Small intestine (tissue), 7 donors: ENCODE data around the gene ERC2. TPM values are rescaled to one million over a fixed set of nuclear protein-coding genes. Genes with fewer than 3 reads are reported as not detected.

ENCODE experiments used
- DNase-seq, 2 donors: peaks; one replicate each; pipeline versions ENCODE4 v3.0.0 to v3.0.0-alpha.2; 2013
- FAIRE-seq: peaks from 2 replicates; lab custom pipeline; 2012; peaks lifted over from hg19 to GRCh38; lab: Jason Lieb, UNC
- H3K27ac ChIP-seq, 3 donors: one replicate each; pipeline ENCODE4 v1.5.1; 2013; ENCODE audit warnings: low read length in 2 of 3, mild to moderate bottlenecking in 2 of 3, control low read depth in 1 of 3, inconsistent platforms in 1 of 3, low read depth in 1 of 3, moderate library complexity in 1 of 3
- H3K27me3 ChIP-seq, 3 donors: one replicate each; pipeline ENCODE4 v1.6.1; 2013; ENCODE audit warnings: low read length in 3 of 3, inconsistent platforms in 1 of 3; ENCODE audit not compliant: control insufficient read depth in 3 of 3, insufficient read depth in 3 of 3
- H3K36me3 ChIP-seq, 3 donors: one replicate each; pipeline ENCODE4 v1.6.1; 2013; ENCODE audit warnings: low read length in 3 of 3, inconsistent platforms in 1 of 3, low read depth in 1 of 3, mild to moderate bottlenecking in 1 of 3, moderate library complexity in 1 of 3; ENCODE audit not compliant: control insufficient read depth in 3 of 3, insufficient read depth in 2 of 3
- H3K4me1 ChIP-seq, 3 donors: one replicate each; pipeline ENCODE4 v1.6.1; 2013; ENCODE audit warnings: low read length in 2 of 3, inconsistent platforms in 1 of 3, low read depth in 1 of 3, mild to moderate bottlenecking in 1 of 3, moderate library complexity in 1 of 3; ENCODE audit not compliant: control insufficient read depth in 3 of 3, insufficient read depth in 2 of 3
- H3K4me3 ChIP-seq, 3 donors: one replicate each; pipeline ENCODE4 v1.5.1; 2013; ENCODE audit warnings: low read length in 3 of 3, control low read depth in 1 of 3, inconsistent platforms in 1 of 3, low read depth in 1 of 3, mild to moderate bottlenecking in 1 of 3, moderate library complexity in 1 of 3
- H3K9me3 ChIP-seq, 2 donors: one replicate each; pipeline ENCODE4 v1.6.1; 2013; ENCODE audit warnings: low read depth in 1 of 2, low read length in 1 of 2; ENCODE audit not compliant: control insufficient read depth in 2 of 2, insufficient read depth in 1 of 2
- WGBS, 3 donors: extraction: QIAGEN DNeasy Blood & Tissue Kit; methylation state at CpG; one replicate each; pipeline ENCODE4 v1.1.7; 2013; 5-methylcytosine and 5-hydroxymethylcytosine counted together
- polyA plus RNA-seq, 4 donors: library from polyadenylated mRNA; stranded (reverse) in 3 of 4; unstranded in 1 of 4; fragments of 200-250 nt in 3 of 4; fragments of 120-200 nt in 1 of 4; gene quantifications; one replicate each; pipeline versions ENCODE4 v1.2.1 to v1.2.3, GENCODE V29; 2013
- donor health status: healthy with polysubstance abuse.
- donor health status: control.
- donor health status: control.
- donor health status: Bipolar disorder and iron deficiency.
- donor health status: healthy.

The ERC2 gene
- polyA plus RNA-seq, 4 donors: 0.73 to 2.0 TPM; not detected in 2

- DNase-seq: no peak
- H3K4me1 ChIP-seq: no peaks in the 10 kb centered on the region
- H3K9me3 ChIP-seq: no peaks in the 10 kb centered on the region
- no peak for FAIRE-seq
- no peak overlapping the region for H3K4me3 ChIP-seq
- no peaks in the 10 kb centered on the region for H3K36me3 ChIP-seq
- no peak overlapping the region for H3K27ac ChIP-seq
- peaks cover 0 to 3% (median 0%) of the 10 kb centered on the region in 3 donors for H3K27me3 ChIP-seq
- WGBS, 3 donors: 60 to 63% (median 62%) methylated on average over 3 of the region's 3 CpGs
Observed at GRCh38 chr3:56370991-56371775, 97.1 kb downstream of the ERC2 start.

DNA sequence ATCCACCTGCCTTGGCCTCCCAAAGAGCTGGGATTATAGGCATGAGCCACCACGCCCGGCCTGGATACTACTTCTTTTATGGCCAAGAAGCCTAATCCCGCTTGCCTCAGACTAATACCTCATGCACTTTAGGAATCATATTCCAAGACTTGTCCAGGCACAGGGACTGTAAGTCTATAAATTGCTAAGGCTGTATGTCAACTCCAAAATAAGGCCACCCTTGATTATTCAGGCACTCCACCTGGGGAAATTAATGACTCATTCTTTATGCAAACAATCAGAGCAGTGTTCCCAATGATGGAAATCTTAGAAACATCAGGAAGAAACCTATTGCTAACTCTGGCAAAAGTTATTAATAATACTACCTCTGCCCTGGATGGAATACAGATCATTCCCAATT lies 98.4 kb downstream of the ERC2 start:
- Histone ChIP-seq H3K4me1 (no peaks in the 10 kb centered on the region), H3K27ac (no peak overlapping the region), H3K36me3 (no peaks in the 10 kb centered on the region), H3K9me3 (no peaks in the 10 kb centered on the region), H3K27me3 (no peaks in the 10 kb centered on the region), H3K4me3 (no peak overlapping the region)
- WGBS, 3 donors: 70 to 89% (median 81%) methylated on average over 3 of the region's 3 CpGs
- DNase-seq: no peak
- FAIRE-seq: no peak

GRCh38 chr3:56368846-56369245 lies 99.4 kb downstream of the ERC2 start:
- H3K27ac ChIP-seq: no peak overlapping the region
- WGBS, 3 donors: 70 to 71% (median 70%) methylated on average over 4 of the region's 4 CpGs
- no peak overlapping the region for H3K4me3 ChIP-seq
- no peak for FAIRE-seq
- H3K4me1 ChIP-seq: no peaks in the 10 kb centered on the region
- no peaks in the 10 kb centered on the region for H3K27me3 ChIP-seq
- no peaks in the 10 kb centered on the region for H3K9me3 ChIP-seq
- H3K36me3 ChIP-seq: no peaks in the 10 kb centered on the region
- DNase-seq: no peak

GRCh38 chr3:56366641-56367162 lies 101.6 kb downstream of the ERC2 start:
- H3K4me3 ChIP-seq: no peak overlapping the region
- WGBS, 3 donors: 61 to 66% (median 64%) methylated on average over 4 of the region's 4 CpGs
- no peaks in the 10 kb centered on the region for H3K9me3 ChIP-seq
- DNase-seq (no peak), FAIRE-seq (no peak)
- H3K27me3 ChIP-seq: no peaks in the 10 kb centered on the region
- no peaks in the 10 kb centered on the region for H3K4me1 ChIP-seq
- H3K36me3 ChIP-seq: no peaks in the 10 kb centered on the region
- no peak overlapping the region for H3K27ac ChIP-seq

DNA sequence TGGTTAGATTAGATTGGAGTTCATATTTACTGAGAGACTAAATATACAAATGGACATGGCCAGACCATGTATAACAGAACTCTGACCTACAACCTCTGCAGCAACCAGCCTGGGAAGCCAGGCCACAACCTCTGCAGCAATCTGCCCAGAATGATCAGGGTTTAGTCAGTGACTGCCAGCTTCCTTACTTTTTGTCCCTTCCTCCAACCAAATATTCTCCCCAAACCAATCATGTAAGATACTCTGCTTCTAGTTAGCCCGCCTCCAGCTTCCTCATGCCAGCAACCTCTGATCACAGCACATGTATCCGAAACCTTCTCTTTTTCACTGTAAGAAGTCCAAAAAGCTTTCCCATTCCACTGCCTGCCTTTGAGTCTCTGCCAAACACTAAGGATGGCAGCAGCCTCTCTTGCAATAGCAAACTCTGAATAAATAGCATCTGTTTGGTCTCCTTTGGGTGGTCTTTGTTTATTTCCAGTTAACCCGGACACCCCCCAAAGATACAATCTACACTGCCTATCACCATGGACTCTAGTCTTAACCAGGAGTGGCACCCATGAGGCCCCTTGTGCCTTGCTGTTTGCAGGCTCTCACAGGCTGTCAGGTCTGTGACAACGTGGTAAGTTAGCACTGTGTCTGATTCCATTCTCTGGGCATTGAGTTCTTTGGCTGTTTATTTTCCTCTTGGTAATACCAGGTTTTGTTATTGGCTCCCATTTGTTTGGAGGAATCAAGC lies 102.2 kb downstream of the ERC2 start:
- FAIRE-seq (no peak), DNase-seq (no peak)
- no peaks in the 10 kb centered on the region for H3K36me3 ChIP-seq
- H3K9me3 ChIP-seq: no peaks in the 10 kb centered on the region
- no peaks in the 10 kb centered on the region for H3K4me1 ChIP-seq
- H3K27me3 ChIP-seq: no peaks in the 10 kb centered on the region
- no peak overlapping the region for H3K27ac ChIP-seq
- 50 to 60% (median 56%) methylated on average over 4 of the region's 4 CpGs for WGBS, 3 donors
- no peak overlapping the region for H3K4me3 ChIP-seq

DNA sequence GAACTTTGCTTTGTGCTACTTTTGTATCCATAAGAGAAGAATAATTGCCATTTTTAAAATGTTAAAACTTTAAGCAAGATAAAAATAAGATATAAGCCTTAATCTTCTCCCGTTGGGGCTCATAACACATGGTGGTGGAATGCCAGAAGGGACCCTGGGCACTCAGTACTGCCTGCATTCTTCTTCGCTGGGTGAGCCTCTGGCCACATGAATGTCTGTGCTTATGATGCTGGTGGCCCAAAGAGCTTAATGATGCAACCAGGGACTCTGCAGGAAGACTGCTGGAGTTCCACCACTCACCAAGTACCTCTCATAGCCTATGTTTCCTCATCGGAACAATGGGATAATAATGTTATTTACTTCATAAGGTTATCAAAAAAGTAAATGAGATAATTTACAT lies 103.6 kb downstream of the ERC2 start:
- Histone ChIP-seq H3K36me3 (no peaks in the 10 kb centered on the region), H3K4me1 (no peaks in the 10 kb centered on the region), H3K27me3 (no peaks in the 10 kb centered on the region), H3K9me3 (no peaks in the 10 kb centered on the region), H3K4me3 (no peak overlapping the region), H3K27ac (no peak overlapping the region)
- FAIRE-seq (no peak), DNase-seq (no peak)
- 69 to 88% (median 79%) methylated on average over 3 of the region's 3 CpGs for WGBS, 3 donors

GRCh38 chr3:56363720-56364119 lies 104.5 kb downstream of the ERC2 start:
- FAIRE-seq: no peak
- no peaks in the 10 kb centered on the region for H3K9me3 ChIP-seq
- no peak overlapping the region for H3K27ac ChIP-seq

DNA sequence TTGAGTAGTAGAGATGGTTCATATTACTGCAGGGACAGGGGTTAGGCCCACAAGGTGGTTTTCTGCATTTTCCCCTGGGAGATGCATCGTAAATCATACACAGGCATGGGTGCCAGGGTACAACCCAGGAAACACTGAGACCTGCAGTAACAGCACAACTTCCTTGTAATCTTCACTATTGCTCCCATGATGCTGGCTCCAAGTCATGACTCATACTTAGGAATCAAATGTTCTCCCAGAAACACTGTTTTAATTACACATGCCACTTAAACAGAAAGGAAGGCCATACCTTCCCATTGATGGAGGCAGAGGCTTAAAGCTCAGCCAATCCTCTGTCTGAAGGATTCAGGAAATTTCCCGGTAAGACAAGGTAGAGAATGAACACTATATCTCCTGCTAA lies 106.5 kb downstream of the ERC2 start:
- 86 to 91% (median 88%) methylated on average over 2 of the region's 2 CpGs for WGBS, 3 donors
- no peaks in the 10 kb centered on the region for H3K4me1 ChIP-seq
- DNase-seq (no peak), FAIRE-seq (no peak)
- H3K27me3 ChIP-seq: no peaks in the 10 kb centered on the region
- no peak overlapping the region for H3K27ac ChIP-seq
- no peaks in the 10 kb centered on the region for H3K36me3 ChIP-seq
- no peak overlapping the region for H3K4me3 ChIP-seq
- no peaks in the 10 kb centered on the region for H3K9me3 ChIP-seq

More at GRCh38 chr3:56363720-56364119, 104.5 kb downstream of the ERC2 start:
- H3K4me3 ChIP-seq: no peak overlapping the region
- H3K36me3 ChIP-seq: no peaks in the 10 kb centered on the region
- H3K4me1 ChIP-seq: no peaks in the 10 kb centered on the region
- 71 to 77% (median 73%) methylated on average over 1 of the region's 1 CpG for WGBS, 3 donors
- no peaks in the 10 kb centered on the region for H3K27me3 ChIP-seq
- DNase-seq: no peak
